Hepatocyte (in vitro differentiated cells): Measurements from ENCODE around the gene ATAD2B.
"Not testable (repeated sequence)": the region's sequence is repeated elsewhere in the genome, so short reads cannot be mapped to it uniquely, and the experiment has no call there.

Experiments
- CTCF ChIP-seq: fragments of 200-600 bp; sonication (generic); IDR thresholded peaks from 2 replicates; pipeline ENCODE4 v1.5.1; 2016; ENCODE audit warnings: antibody characterized with exemption, mild to moderate bottlenecking; ENCODE audit not compliant: poor library complexity
- EZH2 ChIP-seq: fragments of 200-600 bp; sonication (generic); IDR thresholded peaks from 2 replicates; pipeline ENCODE4 v1.6.1; 2016; ENCODE audit warnings: antibody characterized with exemption, mild to moderate bottlenecking, borderline replicate concordance
- EZH2phosphoT487 ChIP-seq: fragments of 200-600 bp; sonication (generic); IDR thresholded peaks from one replicate; pipeline ENCODE4 v1.6.1; 2018; ENCODE audit warnings: antibody characterized with exemption, mild to moderate bottlenecking, low read depth, moderate library complexity; ENCODE audit not compliant: unreplicated experiment, severe bottlenecking

GRCh38 chr2:23780465-23780864 is 146.5 kb downstream of the ATAD2B start:
- TF ChIP-seq CTCF, EZH2, EZH2phosphoT487: not testable (repeated sequence)
